Left hindlimb (tissue), 1 donor: ENCODE data around the gene USP34.
A peak's percentile ranks its signal among the peaks of the same experiment; 100 is the strongest.
"Not testable (repeated sequence)": the region's sequence is repeated elsewhere in the genome, so short reads cannot be mapped to it uniquely, and the experiment has no call there.

ENCODE experiments used
- DNase-seq: peaks from one replicate; pipeline ENCODE4 v3.0.0-alpha.2; 2018

Gene USP34, protein sequence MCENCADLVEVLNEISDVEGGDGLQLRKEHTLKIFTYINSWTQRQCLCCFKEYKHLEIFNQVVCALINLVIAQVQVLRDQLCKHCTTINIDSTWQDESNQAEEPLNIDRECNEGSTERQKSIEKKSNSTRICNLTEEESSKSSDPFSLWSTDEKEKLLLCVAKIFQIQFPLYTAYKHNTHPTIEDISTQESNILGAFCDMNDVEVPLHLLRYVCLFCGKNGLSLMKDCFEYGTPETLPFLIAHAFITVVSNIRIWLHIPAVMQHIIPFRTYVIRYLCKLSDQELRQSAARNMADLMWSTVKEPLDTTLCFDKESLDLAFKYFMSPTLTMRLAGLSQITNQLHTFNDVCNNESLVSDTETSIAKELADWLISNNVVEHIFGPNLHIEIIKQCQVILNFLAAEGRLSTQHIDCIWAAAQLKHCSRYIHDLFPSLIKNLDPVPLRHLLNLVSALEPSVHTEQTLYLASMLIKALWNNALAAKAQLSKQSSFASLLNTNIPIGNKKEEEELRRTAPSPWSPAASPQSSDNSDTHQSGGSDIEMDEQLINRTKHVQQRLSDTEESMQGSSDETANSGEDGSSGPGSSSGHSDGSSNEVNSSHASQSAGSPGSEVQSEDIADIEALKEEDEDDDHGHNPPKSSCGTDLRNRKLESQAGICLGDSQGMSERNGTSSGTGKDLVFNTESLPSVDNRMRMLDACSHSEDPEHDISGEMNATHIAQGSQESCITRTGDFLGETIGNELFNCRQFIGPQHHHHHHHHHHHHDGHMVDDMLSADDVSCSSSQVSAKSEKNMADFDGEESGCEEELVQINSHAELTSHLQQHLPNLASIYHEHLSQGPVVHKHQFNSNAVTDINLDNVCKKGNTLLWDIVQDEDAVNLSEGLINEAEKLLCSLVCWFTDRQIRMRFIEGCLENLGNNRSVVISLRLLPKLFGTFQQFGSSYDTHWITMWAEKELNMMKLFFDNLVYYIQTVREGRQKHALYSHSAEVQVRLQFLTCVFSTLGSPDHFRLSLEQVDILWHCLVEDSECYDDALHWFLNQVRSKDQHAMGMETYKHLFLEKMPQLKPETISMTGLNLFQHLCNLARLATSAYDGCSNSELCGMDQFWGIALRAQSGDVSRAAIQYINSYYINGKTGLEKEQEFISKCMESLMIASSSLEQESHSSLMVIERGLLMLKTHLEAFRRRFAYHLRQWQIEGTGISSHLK (N-terminal part only)

DNA sequence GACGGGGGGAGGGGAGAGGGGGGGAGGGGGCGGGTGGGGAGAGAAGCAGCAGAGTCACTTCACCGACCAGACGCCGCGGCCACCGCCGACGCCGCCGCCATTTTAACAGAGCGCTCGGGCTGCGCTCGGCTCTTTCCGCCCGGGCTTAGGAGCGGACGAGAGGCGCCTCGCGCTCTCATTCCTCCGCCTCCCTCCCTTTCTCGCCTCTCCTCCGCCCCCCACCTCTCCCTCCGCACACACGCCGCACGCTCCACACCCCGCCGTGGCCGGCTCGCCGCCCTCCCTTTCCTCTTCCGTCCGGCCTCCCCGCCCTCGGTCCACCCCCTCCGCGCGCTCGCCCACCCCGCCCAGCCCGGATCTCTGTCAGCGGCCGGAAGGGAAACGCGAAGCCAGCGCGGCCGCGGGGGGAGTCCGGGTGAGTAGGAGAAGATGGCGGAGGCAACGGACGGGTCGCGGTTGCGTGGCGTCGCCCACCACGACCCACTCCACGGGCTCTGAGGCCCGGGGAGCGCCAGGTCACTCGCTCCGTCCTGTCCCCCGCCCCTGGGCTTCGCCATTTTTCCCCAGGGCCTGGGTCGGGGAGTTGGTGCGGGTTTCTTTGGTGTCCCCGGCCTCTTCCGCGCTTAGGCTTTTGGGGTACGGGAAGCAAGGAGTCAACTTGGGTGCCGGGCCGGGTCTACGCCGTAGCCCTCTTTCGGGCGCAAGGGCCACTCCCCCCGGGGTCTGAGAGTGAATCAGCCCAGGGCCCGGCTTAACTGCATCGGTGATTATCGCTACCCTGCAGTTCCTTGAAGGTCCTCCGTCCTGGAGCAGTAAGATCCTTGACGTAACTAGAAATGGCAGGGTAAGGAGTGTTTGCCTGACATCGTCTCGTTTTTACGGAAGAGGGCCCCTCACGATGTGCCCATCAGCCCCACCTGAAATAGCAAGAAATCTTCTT lies at the start of gene USP34:
Gene USP34, minus strand, starts transcription at position 123 of the 940 bp plus-strand sequence. CDS start 395 bp downstream, outside the sequence.
- peak; percentile 98 for DNase-seq

DNA sequence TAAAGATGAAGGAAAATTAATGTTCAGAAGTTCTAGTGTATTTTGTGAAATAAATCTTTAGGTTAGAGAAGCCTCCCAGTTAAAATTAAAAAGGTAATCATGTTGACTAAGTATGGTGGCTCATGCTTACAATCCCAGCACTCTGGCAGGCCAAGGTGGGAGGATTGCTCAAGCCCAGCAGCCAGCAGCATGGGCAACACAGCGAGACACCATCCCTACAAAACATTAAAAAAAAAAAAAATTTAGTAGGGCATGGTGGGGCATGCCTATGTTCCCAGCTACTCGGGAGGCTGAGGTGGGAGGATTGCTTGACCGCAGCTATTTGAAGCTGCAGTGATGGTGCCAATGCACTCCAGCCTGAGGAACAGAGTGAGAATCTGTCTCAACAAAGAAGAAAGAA lies 49.4 kb upstream of the USP34 start:
- no peak for DNase-seq

DNA sequence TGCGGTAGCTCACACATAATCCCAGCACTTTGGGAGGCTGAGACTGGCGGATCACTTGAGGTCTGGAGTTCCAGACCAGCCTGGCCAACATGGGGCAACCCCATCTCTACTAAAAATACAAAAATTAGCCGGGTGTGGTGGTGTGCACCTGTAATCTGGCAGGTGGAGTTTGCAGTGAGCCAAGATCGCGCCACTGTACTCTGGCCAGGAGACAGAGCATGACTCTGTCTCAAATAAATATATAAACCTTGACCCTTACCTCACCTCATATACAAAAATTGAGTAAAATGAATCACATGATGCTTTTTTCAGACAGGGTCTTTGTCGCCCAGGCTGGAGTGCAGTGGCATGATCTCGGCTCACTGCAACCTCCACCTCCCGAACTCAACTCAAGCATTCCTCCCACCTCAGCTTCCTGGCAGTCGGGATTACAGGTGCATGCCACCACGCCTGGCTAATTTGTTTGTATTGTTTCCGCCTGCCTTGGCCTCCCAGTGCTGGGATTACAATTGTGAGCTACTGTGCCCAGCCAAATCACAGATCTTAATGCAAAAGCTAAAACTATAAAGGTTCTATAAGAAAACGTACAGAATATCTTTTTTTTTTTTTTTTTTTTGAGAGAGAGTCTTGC lies 42.0 kb upstream of the USP34 start:
- no peak for DNase-seq

DNA sequence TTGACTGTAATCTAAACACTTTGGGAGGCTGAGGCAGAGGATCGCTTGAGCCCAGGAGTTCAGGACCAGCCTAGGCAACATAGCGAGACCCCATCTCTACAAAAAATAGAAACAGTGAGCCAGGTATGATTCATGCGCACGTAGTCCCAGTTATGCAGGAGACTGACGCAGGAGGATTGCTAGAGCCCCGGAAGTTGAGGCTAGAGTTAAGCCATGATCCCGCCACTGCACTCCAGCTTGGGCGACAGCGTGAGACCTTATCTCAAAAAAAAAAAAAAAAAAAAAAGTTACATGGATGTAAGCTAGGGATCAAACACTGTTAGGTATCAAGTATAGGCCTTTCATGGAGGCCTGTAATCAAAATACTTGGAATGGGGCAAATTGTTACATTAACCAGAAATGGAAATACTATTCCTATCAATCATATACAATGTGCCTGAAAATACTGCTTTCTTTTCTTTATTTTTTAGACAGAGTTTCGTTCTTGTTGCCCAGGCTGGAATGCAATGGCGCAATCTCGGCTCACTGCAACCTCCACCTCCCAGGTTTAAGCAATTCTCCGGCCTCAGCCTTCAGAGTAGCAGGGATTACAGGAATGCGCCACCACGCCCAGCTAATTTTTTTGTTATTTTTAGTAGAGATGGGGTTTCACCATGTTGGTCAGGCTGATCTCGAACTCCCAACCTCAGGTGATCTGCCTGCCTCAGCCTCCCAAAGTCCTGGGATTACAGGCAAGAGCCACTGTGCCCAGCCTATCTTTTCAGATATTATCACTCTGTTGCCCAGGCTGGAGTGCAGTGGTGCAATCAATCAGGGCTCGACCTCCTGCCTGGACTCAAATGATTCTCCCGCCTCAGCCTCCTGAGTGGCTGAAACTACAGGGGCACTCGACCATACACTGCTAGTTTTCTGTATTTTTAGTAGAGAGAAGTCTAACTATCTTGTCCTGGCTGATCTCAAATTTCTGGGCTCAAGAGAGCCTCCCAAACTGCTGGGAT lies 40.1 kb upstream of the USP34 start:
- no peak for DNase-seq

DNA sequence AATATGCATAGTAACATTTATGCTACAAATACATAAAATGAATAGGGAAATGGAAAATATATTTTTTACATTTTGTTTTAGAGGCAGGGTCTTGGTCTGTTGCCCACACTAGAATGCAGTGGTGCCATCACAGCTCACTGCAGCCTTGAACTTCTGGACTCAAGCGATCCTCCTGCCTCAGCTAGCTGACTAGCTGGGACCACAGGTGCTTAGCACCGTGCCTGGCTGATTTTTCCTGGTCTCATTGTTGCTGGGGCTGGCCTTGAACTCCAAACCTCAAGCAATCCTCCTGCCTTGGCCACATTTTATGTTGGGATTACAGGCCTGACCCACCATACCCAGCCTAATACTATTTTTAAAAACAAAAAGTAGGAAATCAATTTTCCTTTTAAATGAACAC lies 34.1 kb upstream of the USP34 start:
- DNase-seq: no peak

DNA sequence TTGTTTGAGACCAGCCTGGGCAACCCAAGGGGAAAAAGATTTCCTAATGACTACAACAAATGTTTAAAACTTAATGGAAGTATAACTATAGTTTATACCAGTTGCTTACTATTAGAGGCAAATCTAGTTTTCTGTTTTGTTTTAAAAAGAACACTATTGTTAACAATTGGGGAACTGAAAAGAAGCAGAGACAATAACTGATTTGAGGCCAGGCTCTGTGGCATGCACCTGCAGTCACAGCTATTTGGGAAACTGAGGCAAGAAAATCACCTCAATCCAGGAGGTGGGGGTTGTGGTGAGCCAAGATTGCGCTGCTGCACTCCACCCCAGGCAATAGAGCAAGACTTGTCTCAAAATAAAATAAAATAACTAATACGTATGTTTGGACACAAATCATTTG lies 28.2 kb upstream of the USP34 start:
- DNase-seq: no peak

DNA sequence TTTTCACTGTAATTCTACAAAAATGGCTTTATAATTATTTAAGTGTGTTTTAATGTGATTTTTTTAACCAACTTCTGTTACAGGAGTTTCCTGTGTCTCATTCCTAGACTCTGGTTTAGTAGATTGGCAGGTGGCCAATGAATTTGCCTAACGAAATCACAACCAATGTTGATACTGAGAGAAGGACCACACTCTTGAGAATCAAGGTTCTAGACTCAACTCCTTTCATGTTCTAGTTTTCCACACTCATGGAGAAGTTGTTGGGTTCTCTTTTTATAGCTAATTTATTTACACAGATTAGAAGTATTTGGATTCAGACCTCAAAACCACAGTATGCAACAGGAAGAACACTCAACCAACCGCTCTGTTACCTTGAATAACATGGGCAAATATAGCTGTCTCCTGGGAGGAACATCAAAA lies 22.6 kb upstream of the USP34 start:
- no peak for DNase-seq

DNA sequence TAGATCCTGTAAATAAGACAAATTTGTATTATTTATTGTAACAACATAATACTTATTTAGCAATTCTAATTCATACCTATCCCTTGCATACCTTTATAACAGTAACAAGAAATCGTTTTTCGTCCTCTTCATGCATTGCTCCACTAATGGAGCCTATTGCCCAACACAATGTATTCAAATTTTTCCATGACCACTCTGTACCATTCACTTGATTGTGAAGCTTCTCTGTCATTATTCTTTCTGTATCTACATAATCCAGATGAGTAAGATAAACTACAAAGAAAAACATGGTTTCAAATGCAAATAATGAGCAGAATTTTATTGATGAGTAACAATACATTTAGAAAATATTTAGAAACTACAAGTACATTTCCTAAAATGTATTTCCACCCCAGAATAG lies 21.6 kb upstream of the USP34 start:
- no peak for DNase-seq

DNA sequence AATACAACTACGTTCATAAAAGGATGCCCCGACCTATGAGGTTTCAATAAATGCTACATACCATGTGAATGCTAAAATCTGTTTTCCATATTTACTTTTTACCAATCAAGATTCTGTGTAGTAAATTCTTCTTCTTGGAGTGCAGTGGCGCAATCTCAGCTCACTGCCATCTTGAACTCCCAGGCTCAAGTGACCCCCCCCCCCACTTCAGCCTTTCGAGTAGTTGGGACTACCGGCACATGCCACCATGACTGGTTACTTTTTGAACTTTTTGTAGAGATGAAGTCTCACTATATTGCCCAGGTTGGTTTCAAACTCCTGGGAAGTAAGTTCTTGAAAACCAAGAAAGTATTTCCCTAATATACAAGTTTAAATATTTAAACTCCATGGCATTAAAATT lies 14.4 kb upstream of the USP34 start:
- DNase-seq: no peak

DNA sequence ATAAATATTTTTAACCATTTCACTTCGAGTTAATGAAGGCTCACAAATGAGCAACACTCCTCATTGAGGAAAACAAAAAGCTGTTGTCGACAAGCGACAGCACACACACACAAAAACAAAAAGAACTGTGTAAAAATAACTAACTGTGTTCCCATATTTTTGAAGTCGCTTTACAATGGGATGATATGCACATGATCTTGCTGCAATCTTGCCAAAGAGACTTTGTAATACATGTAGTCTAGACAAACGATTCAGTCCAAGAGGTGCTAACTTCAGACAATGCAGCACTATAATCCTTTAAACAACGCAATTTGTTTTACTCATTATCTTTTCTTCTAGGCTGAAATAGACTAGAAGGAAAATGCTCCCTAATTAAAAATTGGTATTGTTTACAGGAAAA lies 7.2 kb upstream of the USP34 start:
- DNase-seq: no peak

DNA sequence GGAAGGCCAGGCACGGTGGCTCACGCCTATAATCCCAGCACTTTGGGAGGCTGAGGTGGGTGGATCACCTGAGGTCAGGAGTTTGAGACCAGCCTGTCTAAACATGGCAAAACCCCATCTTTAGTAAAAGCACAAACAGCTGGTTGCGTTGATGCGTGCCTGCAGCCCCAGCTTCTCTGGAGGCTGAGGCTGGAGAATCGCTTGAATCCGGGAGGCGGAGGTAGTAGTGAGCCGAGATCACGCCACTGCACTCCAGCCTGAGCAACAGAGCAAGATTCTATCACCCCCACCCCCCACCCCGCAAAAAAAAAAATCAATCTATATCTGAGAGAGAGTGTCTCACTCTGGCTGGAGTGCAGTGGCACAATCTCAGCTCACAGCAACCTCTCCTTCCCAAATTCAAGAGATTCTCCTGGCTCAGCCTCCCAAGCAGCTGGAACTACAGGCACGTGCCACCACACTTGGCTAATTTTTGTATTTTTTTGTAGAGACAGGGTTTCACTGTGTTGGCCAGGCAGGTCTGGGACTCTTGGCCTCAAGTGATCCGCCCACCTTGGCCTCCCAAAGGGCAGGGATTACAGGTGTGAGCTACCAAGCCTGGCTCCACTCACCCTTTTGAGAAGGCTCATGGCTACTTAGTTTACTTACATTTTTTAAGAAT lies 6.2 kb upstream of the USP34 start:
- DNase-seq: not testable (repeated sequence)

DNA sequence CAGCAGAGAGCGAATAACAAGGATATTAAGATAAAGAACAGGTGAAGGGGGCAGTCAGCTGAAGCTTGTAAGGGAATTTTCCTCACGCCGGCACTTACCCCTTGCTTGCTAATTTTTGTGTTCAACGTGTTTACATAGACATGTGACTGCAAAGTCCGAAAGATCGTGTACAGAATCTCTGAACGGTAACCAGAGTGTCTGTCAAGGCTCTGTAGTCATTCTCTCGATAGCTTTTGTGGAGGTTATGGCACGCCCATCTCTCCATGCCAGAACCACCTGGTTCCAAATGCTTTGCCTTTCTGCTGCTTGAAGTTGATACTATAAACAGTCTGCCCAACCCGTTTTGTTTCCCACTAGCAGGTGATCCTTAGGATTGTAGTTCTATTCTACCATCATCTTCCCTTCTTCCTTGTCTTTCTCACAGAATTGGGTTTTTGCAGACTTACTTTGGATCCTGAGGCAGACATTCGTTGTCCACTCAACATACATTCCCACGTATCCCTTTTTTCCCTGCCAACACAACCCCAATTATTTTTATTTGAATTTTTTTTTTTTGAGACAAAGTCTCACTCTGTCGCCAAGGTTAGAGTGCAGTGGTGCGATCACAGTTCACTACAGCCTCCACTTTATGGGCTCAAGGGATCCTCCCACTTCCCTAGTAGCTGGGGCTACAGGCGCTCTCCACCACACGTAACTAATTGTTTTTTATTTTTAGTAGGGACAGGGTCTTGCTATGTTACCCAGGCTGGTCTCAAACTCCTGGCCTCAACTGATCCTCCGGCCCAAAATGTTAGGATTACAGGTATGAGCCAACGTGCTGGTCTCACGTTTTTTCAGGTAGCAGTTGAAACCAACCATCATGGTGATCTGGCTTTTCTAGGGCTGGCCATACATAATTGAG lies 1.3 kb upstream of the USP34 start:
- peak; percentile 43 for DNase-seq

DNA sequence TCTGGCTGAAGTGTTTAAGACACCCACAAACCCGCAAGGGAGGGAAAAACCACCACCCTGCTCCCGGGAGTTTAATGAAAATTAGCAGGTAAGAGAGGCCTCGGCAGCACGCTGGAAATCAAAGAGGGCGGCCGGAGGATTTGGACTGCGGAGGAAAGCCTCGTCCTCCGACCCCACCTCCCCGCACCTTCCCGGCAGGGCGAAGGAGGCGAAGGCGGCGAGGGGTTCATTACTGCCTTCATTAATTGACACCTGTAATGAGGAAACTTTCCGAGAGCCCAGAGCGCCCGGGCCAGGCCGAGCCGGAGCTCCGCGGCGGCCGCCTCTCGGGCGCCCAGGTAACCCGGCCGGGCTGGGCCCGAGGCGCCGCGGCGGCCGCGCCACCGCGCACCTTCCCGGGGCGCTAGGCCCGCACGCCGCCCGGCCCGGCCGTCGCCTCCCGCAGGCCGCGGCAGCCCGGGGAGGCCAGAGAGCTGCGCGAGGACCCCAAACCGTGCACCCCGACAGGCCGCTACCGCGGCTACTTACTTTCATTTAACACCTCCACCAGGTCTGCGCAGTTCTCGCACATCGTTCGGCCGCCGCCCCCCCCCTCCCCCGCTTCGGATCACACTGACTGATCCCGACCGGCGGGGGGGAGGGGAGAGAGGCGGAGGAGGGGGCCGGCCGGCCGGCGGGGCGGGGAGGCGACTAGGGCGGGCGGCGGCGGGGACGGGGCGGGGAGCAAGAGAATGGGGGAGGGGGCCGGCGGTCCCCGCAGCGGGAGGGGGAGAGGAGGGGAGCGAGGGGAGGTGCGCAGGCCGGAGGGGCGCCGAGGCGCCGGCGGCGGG lies 550 bp downstream of the USP34 start:
- peak; percentile 93 for DNase-seq

DNA sequence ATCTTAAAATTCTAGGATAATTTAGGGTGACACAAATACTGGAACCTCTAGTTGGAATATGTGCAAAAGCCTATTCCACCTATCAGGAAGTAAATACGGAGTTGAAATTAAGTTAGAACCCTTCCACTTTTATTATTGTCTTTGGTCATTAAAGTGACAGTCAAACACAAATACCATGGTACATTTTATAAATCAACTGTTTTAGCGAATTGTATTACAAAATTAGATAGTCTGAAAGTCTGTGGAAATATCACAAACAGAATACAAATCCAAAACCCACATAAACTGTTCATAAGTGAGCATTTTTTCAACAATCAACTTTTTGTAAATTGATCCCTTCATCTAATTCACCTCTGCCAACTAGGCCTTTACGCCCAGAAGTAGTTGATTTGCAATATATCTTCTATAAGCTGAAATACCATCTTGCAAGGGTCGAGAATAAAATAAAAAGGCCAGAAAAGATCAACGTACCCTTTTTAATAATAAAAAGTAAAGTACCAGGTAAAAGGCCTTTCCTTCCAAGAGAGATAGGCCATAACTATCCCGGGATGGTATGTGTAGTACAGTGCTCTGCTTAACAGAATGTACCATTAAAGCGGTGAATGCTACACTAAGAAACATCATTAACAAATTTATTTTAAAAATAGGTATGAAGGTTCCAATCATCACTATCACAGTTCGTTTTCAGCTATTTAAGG lies 1.3 kb downstream of the USP34 start:
- DNase-seq: no peak

DNA sequence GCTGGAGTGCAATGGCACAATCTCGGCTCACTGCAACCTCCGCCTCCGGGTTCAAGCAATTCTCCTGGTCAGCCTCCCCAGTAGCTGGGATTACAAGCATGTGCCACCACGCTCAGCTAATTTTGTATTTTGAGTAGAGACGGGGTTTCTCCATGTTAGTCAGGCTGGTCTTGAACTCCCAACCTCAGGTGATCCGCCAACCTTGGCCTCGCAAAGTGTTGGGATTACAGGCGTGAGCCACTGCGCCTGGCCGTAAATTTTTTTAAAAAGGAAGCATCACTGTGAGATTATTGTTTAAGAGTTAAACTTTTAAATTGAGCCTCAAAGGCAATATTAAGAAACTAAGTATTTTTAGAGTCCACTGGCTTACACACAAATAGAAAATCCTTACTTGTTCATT lies 2.7 kb downstream of the USP34 start:
- DNase-seq: not testable (repeated sequence)

DNA sequence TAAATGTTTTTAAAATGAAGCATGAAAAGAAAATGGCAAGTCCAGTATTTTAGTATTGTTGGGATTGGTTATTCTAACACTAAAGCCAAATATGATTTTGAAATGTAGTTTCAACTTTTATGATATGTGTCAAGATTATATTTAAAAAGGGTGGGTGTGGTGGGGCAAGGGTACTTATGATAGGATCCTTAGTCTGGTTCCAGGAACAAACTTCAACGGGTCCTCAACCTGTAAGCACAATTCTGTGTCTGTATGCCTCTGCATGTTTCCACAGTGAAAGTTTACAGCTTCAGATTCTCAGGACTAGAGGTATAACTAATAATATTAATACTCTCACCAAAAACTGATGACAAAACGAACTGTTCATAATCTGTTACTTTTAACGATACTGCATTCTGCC lies 5.8 kb downstream of the USP34 start:
- no peak for DNase-seq
